Measurements from ENCODE around the gene PXMP4. TPM values are rescaled to one million over a fixed set of nuclear protein-coding genes. Genes with fewer than 3 reads are reported as not detected.

PXMP4 gene
- total and polyA plus RNA-seq, 9 of the 15 experiments (the other 6 are each of a cell fraction or from before 2014, with no cell fraction given): 4.8 to 29.1 (median 6.8) TPM

- TF ChIP-seq RB1 (IDR thresholded peaks at IDR 0.05; ENCODE audit: low read depth) (peak; percentile 80; the same call in 1 of the 2 replicates), TRIM24 (IDR thresholded peaks at IDR 0.05) (no peak), DNMT1 (IDR thresholded peaks at IDR 0.05) (no peak), SIX5 (IDR thresholded peaks at IDR 0.05; ENCODE audit: borderline replicate concordance in 1 of 2, insufficient read depth in 1 of 2, low read depth in 1 of 2, low read length in 2 of 2) (no peak), ZNF766 (CRISPR knock-in tag; conservative IDR thresholded peaks at IDR 0.05) (no peak), MTA1 (IDR thresholded peaks at IDR 0.05; ENCODE audit: borderline replicate concordance) (no peak), ELF4 (CRISPR knock-in tag; IDR thresholded peaks at IDR 0.05) (no peak), USF2 (CRISPR knock-in tag; IDR thresholded peaks at IDR 0.05) (no peak), LEF1 (IDR thresholded peaks at IDR 0.05) (no peak), BRCA1 (IDR thresholded peaks at IDR 0.05) (no peak), BRCA1 (CRISPR knock-in tag; IDR thresholded peaks at IDR 0.05) (no peak), SRSF9 (IDR thresholded peaks at IDR 0.05; ENCODE audit: borderline replicate concordance, low read depth, low read length) (no peak), ZBTB33 (CRISPR knock-in tag; IDR thresholded peaks at IDR 0.05) (no peak), EWSR1 (IDR thresholded peaks at IDR 0.05; ENCODE audit: borderline replicate concordance, low read depth, partially characterized antibody) (no peak), TGIF2 (CRISPR knock-in tag; IDR thresholded peaks at IDR 0.05) (no peak), E2F4 (CRISPR knock-in tag; IDR thresholded peaks at IDR 0.05; ENCODE audit: low read depth) (no peak), SETDB1 (IDR thresholded peaks at IDR 0.05; ENCODE audit: low read length) (no peak), LCOR (CRISPR knock-in tag; IDR thresholded peaks at IDR 0.05) (no peak), ZBTB7A (IDR thresholded peaks at IDR 0.05; ENCODE audit: borderline replicate concordance, control insufficient read depth, low read depth, low read length) (peak; percentile 57; the same call in 1 of the 2 replicates), ESRRA (IDR thresholded peaks at IDR 0.05; ENCODE audit: borderline replicate concordance, low read depth) (peak; percentile 25; the same call in 1 of the 2 replicates)
- TF ChIP-seq, protein P1, sequence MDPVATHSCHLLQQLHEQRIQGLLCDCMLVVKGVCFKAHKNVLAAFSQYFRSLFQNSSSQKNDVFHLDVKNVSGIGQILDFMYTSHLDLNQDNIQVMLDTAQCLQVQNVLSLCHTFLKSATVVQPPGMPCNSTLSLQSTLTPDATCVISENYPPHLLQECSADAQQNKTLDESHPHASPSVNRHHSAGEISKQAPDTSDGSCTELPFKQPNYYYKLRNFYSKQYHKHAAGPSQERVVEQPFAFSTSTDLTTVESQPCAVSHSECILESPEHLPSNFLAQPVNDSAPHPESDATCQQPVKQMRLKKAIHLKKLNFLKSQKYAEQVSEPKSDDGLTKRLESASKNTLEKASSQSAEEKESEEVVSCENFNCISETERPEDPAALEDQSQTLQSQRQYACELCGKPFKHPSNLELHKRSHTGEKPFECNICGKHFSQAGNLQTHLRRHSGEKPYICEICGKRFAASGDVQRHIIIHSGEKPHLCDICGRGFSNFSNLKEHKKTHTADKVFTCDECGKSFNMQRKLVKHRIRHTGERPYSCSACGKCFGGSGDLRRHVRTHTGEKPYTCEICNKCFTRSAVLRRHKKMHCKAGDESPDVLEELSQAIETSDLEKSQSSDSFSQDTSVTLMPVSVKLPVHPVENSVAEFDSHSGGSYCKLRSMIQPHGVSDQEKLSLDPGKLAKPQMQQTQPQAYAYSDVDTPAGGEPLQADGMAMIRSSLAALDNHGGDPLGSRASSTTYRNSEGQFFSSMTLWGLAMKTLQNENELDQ (CRISPR knock-in tag; IDR thresholded peaks at IDR 0.05; ENCODE audit: borderline replicate concordance): no peak
These were observed 45.6 kb downstream of the PXMP4 start, which contains the start of gene NECAB3 (continued) for GRCh38 chr20:33674294-33675135.
